SKM-1 (cell line): ENCODE measurements around the gene ANXA11.
"Not testable (repeated sequence)": the region's sequence is repeated elsewhere in the genome, so short reads cannot be mapped to it uniquely, and the experiment has no call there.

Source experiments
- DNase-seq: peaks from one replicate; lab custom pipeline; 2025; ENCODE audit not compliant: unreplicated experiment; lab: John Stamatoyannopoulos, UW

Gene ANXA11

GRCh38 chr10:80210259-80210658 is 4.9 kb upstream of the ANXA11 start:
- DNase-seq: no peak

- no peak for DNase-seq
Observed at GRCh38 chr10:80207768-80208370, 2.5 kb upstream of the ANXA11 start.

GRCh38 chr10:80206277-80206655 is 929 bp upstream of the ANXA11 start:
- DNase-seq: no peak

- no peak for DNase-seq
Observed at GRCh38 chr10:80204677-80205476, 460 bp downstream of the ANXA11 start.

- no peak for DNase-seq
Observed at GRCh38 chr10:80203835-80204676, 1.3 kb downstream of the ANXA11 start.

GRCh38 chr10:80202934-80203834 is 2.2 kb downstream of the ANXA11 start:
- DNase-seq: peak; percentile 59

- not testable (repeated sequence) for DNase-seq
Observed at GRCh38 chr10:80202530-80202929, 2.8 kb downstream of the ANXA11 start.

- DNase-seq: no peak
Observed at GRCh38 chr10:80201608-80202141, 3.7 kb downstream of the ANXA11 start.

- no peak for DNase-seq
Observed at GRCh38 chr10:80200687-80201086, 4.7 kb downstream of the ANXA11 start.

GRCh38 chr10:80200259-80200658 is 5.1 kb downstream of the ANXA11 start:
- no peak for DNase-seq

GRCh38 chr10:80199828-80200227 is 5.5 kb downstream of the ANXA11 start:
- DNase-seq: peak; percentile 77

GRCh38 chr10:80197972-80198916 is 7.1 kb downstream of the ANXA11 start:
- DNase-seq: no peak

GRCh38 chr10:80196950-80197315 is 8.4 kb downstream of the ANXA11 start:
- DNase-seq: no peak

GRCh38 chr10:80196270-80196949 is 8.9 kb downstream of the ANXA11 start:
- DNase-seq: no peak

GRCh38 chr10:80195046-80195574 is 10.2 kb downstream of the ANXA11 start:
- DNase-seq: no peak

GRCh38 chr10:80194373-80195045 is 10.8 kb downstream of the ANXA11 start:
- DNase-seq: no peak

- no peak for DNase-seq
Observed at GRCh38 chr10:80192553-80192952, 12.8 kb downstream of the ANXA11 start.
